ENCODE measurements around the gene UBE2M. TPM values are rescaled to one million over a fixed set of nuclear protein-coding genes. Genes with fewer than 3 reads are reported as not detected.

Gene UBE2M
- total RNA-seq, 1 donor from 2014 or later: 96.8 TPM

DNA sequence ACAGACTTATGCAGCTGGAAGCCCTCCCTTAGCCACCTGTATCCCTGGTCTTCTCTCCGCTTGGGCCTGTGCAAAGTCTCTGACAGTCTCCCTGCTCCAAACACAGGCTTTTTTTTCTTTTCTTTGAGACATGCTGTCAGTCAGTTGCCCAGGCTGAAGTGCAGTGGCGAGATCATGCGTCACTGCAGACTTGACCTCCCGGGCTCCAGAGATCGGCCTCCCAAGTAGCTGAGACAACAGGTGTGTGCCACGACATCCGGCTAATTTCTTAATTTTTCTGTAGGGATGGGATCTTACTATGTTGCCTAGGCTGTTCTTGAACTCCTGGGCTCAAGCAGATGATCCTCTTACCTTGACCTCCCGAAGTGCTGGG is 13.2 kb upstream of the UBE2M start:
- intact Hi-C loops (cut with micrococcal nuclease): no loop called here

GRCh38 chr19:58570770-58571574 is 12.6 kb upstream of the UBE2M start:
- intact Hi-C loops (cut with micrococcal nuclease): no loop called here

DNA sequence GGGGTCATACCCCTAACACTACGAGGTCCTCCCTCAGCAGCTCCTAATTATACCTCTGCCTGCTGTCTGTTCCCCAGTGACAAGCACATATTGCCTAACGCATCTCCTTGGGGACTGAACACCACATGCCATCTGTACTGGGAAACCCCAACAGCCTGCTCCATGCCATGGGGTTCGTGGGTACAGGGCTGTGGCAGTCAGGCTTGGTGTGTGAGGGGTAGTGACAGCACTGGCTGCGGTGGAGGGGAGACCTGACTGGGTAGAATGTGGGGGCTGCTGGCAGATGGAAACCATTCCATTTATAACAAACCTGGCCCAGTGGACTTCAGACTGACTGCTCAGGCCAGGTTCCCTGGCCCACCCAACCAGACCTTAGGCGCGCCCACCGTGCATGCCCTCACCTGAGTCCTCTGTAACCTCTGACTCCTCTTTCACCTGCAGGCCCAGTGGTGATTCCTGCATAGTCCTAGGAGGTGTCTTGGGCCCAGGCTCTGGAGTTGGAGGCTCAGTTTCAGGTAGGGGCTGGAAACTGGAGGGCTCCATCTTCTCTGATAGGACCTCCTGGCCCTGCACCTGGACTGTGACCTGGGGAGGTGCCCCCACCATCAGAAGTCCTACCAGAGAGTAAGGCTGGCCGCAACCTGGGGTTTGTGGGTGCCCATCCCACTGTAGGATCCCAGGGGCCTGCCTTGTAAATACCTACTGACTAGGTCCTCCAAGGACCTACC is 11.7 kb upstream of the UBE2M start:
- intact Hi-C loops (cut with micrococcal nuclease): no loop called here

DNA sequence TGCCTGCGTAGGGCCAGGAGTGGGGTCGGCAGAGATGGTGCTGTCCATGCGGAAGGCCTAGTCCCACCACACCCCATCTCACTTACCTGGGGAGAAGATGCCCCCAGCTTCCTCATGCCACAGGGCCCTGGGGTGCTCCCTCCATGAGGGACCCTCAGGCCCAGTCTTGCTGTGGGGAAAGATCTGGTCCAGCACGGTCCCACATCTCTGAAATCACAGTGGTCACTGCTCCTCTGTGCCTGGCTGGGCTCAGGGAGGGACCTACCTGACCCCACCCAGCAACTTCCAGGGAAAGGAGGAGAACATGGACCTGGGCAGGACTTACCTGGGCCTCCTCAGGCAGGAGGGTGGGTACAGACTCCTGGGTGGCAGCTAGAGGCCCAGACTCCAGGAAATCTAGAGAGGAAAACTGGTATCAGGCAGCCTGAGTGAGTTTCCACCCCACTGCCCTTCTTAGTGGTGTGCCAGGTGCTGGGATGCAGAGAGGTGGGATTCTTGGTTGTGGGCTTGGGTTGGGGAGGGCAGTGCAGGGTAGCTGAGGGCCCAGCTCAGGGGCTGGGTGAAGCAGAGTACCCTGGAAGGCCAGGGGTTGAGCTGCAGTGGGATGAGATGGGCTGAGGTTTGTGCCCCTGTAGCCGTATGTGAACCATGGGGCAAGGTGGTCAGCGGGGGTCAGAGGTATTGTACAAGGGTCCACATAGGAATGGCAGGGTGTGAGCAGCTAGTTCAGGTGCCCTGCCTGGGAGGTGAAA is 11.0 kb upstream of the UBE2M start:
- intact Hi-C loops (cut with micrococcal nuclease): no loop called here

GRCh38 chr19:58568453-58569130 is 10.2 kb upstream of the UBE2M start:
- intact Hi-C loops (cut with micrococcal nuclease): no loop called here

DNA sequence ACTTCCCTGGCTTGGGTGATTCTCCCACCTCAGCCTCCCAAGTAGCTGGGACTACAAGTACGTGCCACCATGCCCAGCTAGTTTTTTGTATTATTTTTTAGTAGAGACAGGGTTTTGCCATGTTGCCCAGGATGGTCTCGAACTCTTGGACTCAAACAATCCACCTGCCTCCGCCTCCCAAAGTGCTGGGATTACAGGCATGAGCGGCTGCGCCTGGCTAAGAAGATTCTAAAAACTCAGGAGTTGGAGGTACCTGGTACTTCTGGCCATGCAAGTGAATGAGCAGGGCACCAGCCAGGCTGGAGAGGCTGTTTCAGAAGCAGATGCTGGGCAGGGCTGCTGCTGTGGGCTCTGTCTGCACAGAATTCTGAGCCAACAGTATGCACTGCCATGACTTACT is 8.6 kb upstream of the UBE2M start:
- intact Hi-C loops (cut with micrococcal nuclease): no loop called here

GRCh38 chr19:58563823-58564222 is 5.4 kb upstream of the UBE2M start:
- intact Hi-C loops (cut with micrococcal nuclease): no loop called here

DNA sequence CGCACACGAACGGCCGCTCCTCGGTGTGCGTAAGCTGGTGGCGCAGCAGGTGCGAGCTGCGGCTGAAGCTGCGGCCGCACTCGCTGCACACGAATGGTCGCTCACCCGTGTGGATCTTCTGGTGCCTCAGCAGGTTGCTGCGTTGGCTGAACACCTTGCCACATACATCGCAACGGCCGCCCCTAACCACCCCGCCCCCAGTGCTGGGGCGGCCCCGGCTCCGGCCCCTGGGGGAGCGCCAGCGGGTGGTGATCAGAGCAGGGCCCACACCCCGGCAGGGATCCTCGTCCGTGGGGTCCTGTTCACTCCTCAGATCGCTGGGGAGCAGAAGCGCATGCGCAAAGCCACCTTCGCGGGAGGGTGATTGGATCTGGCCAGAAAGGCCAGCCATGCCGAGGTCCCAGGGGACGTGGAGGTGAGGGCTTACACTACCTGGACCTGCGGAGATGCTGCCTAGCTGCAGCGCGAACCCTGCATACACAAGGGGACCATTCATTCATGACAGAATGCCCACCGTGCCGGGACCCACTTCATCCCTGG is 4.7 kb upstream of the UBE2M start:
- intact Hi-C loops (cut with micrococcal nuclease): no loop called here

DNA sequence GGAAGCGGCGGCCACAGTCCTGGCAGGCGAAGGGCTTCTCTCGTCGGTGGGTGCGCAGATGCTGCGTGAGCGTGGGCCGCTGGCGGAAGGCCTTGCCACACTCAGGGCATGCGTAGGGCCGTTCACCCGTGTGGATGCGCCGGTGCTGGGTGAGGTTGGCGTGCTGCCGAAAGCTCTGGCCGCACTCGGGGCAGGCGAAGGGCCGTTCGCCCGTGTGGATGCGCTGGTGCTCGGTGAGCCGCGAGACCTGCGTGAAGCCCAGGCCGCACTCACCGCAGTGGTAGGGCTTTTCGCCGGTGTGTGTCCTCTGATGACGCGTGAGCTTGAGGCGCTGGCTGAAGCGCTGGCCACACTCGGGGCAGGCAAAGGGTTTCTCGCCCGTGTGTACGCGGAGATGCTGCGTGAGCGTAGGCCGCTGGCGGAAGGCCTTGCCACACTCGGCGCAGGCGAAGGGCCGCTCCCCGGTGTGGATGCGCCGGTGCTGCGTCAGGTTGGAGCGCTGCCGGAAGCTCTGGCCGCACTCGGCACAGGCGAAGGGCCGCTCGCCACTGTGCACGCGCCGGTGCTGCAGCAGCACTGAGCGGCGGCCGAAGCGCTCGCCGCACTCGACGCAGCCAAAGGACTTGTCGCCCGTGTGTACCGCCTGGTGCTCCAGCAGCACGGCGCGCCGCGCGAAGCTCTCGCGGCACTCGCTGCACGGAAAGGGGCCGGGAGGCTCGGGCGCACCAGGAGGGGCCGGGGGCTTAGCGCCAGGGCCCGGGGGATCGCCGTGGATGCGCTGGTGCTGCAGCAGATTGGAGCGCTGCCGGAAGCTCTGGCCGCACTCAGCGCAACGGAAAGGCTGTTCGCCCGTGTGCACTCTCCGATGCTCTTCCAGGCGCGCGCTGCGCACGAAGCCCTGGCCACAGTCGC is 4.0 kb upstream of the UBE2M start:
- intact Hi-C loops (cut with micrococcal nuclease): no loop called here

DNA sequence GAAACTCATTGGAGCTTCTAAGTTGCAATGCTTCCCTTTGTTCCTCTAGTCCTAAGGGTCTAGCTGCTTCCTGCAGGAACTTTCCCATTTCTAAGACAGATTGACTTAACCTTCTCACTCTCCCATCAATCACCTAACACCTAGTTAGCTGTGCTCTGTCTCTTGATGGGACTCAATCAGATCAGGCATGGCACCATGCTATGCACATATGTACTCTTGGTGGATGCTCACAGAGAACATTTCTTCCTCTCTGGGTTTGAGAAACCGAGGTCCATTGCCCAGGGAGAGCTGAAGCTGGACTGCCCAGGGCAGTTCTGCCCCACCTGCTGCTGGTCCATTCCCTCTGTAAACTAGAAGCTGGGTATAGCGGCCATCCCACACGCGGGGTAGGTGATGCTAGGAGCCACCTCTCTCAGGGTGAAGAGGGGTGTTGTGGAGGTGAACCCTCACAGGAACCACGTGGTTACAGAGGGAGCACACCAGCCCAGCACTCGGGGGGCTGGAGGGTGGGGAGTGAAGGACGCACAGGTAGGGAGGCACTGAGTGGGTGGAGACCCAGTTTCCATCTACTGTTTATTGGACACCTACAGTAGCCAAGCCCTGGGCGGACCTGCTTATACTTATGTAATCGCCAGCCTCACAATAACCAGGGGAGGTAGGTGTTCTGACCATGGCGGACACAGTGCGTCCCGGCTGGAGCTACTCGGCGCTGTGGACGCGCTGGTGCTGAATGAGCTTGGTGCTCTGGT is 3.1 kb upstream of the UBE2M start:
- intact Hi-C loops (cut with micrococcal nuclease): no loop called here

- intact Hi-C loops (cut with micrococcal nuclease): no loop called here
Measured at GRCh38 chr19:58560921-58561320, 2.5 kb upstream of the UBE2M start.

DNA sequence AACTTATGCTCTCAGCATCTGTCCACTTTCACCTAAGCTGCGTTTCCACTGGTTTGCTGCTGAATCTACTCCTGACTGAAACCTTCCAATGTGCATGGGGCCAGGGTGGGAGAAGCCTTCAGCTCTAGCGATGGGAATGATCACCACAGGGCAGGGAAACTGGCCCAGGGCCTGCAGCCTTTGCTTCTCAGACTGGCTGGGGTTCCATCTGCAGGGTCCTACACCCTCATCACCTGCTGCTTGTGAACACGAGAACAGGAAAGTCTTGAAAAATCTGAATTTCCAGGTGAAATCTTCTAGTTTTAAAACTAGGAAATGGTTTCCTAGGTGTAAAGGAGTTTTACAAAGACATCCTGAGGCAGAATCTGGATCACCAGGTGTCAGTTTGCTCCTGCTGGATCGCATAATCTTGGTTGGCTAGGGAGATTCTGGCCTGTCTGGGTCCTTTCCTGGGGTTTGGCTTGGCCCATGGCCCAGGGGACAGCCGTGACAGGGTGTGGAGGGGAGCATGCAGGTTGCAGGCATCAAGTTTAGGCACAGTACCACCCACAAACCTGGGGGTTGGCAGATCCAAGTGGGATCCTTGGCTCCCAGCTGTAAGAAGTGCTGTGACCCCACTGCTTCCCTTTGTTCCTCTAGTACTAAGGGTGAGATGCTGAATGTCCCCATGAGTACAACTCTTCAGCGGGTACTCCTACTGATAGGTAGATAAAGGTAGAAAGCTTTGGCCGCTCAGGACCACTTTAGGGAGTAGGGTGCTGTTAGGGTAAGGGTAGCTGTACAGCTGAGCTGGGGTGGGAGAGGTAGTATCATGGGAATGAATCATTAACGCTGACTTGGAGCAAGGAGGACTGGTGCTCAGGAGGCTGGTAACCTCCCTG is 1.8 kb upstream of the UBE2M start:
- intact Hi-C loops (cut with micrococcal nuclease): no loop called here

DNA sequence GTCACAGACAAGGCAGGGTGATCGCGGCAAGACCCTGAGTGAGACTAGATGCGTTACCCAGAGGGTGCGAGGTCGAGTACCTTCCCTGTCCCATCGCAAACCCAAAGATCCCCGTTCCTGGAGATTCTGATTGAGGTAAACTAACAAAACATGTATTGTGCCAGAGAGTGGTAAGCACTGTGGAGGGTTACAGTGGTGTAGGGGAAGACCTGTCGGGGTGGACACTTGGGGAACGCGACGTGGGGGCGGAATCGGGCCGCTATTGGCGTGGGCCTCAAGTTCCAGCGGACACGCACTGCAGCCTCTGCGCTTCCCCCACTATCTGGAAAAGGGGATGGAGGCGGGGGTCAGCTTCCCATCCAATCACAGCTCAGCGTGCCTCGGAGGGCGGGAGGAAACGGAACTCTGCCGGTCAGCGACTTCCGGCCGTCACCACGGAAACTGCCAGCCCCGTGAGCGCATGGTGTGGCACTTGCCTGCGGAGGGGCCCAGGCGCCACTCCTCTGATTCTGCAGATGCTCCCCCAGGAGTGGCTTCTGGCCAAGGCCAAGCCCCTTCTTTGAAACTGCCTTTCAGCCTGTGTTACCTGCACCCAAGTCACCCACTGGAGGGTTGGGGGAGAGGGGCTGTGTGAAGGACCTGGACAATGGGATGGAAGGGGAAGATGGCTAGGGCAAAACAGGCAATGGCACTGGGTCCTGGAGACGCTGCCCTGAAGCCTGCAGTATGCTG is 1.0 kb upstream of the UBE2M start:
- intact Hi-C loops (cut with micrococcal nuclease): loop anchor here (1.0 kb wide), 3 partner anchors 14 to 84 kb away; partner anchors contain the start of genes MZF1 and ZBTB45

DNA sequence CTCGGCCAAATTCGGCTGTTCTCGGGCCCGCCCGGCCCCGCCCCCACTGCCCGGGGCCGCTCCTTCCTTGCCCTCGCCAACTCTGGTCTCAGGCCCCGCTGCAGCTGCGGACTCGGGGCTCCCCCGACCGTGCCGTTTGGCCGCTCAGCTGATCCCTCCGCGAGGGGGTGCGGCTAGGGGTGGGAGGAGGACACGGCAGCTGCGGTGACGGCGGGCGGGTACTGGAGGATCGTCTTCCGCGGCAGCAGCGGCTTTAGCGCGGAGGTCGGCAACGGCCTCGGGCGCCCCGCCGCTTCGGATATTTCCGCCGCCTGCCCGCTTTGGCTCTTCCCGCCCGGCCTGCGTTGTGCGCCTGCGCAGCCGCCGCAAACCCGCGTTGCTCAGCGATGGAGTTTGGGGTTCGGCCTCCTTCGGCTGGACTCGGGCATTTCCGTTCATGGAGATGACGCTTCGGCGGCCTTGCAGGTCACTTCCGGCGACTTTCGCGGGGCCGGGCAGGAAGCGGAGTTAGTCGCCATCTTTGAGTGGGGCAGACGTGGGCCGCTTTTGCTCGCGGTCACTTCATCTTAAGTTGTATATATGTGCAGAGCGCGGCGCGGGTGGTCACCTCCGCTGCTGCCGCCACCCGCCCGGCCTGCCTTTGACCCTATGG is 338 bp upstream of the UBE2M start:
- intact Hi-C loops (cut with micrococcal nuclease): loop anchor here (1.0 kb wide), 4 partner anchors 15 to 157 kb away; partner anchors contain the start of genes MZF1 and ZBTB45

GRCh38 chr19:58557221-58558065 is 968 bp downstream of the UBE2M start:
- intact Hi-C loops (cut with micrococcal nuclease): loop anchor here (1.0 kb wide), 1 partner anchor 156 kb away; no protein-coding TSS in a partner anchor

DNA sequence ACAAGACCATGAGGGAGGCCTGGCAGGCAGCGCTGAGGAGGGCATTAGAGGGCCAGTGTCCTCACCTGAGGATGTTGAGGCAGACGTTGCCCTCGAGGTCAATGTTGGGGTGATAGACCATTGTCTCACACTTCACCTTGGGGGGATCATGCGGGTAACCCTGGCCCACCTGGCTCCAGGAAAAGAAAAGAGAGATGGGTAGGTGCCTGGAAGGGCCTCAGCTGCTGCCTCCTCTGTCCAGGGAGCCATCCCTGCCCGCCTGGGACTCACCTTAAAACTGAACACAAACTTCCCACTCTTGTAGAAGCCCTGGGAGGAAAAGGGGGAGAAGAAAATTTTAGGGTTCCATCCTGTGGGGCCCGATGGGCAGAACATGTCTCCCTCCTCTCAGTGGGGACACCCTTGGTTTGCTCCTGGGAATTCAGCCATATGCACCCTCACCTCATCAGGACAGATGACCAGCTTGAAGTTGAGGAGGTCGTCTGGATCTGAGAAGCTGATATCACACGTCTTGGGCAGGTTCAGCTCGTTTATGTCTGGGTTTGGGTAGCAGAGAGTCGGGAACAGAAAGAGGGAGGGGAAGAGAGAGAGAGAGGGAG is 1.7 kb downstream of the UBE2M start:
- intact Hi-C loops (cut with micrococcal nuclease): no loop called here
